ENCODE measurements around the gene MRPS34. TPM values are rescaled to one million over a fixed set of nuclear protein-coding genes. Genes with fewer than 3 reads are reported as not detected.

The MRPS34 gene
- total and polyA plus RNA-seq, 9 of the 15 experiments (the other 6 are each of a cell fraction or from before 2014, with no cell fraction given): 5.2 to 334 (median 92.8) TPM

DNA sequence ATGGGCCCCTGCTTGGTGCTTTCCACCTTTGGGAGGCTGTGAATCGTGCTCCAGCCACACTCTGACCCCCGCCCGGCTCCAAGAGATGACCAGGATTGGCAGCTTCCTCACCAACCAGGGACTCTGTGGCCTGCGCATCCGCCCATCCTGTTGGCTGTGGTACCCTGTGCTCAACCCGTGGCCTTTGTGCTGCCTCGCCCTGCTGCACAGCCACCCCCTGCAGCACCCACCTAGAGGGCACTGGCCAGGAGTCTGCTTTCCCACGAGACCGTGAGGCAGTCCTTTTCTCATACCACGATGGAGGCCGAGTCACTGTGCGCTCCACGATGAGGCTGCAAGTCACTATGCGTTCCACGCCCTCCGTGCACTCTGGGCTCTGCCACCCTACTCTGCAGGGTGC lies 21.0 kb downstream of the MRPS34 start:
- Histone ChIP-seq H2AFZ (ENCODE audit: low read depth, low read length) (no peak overlapping the region), H3K4me3 (no peak overlapping the region), H4K20me1 (replicated peaks; ENCODE audit: control insufficient read depth, insufficient read depth, low read length) (no peaks in the 10 kb centered on the region), H3K9me1 (ENCODE audit: control insufficient read depth, insufficient read depth, low read length) (peaks cover 3% of the 10 kb centered on the region), H3K27me3 (ENCODE audit: control insufficient read depth in 2 of 2, insufficient read depth in 2 of 2, low read length in 2 of 2) (no peaks in the 10 kb centered on the region), H3K9ac (ENCODE audit: insufficient read depth in 1 of 2, low read depth in 2 of 2, low read length in 2 of 2) (no peak overlapping the region; a peak in 1 of 4 replicates), H3K9me3 (replicated peaks; ENCODE audit: control insufficient read depth, insufficient read depth, low read depth, low read length) (no peaks in the 10 kb centered on the region), H3K4me2 (ENCODE audit: insufficient read depth, low read length) (no peak overlapping the region), H3K36me3 (ENCODE audit: control insufficient read depth, insufficient read depth, low read length) (peaks cover 44% of the 10 kb centered on the region; the same call in 2 of the 3 replicates), H3K79me2 (ENCODE audit: control insufficient read depth, insufficient read depth, low read length) (no peaks in the 10 kb centered on the region), H3K4me1 (replicated peaks in 1 of 2; ENCODE audit: control insufficient read depth in 2 of 2, insufficient read depth in 2 of 2, low read length in 2 of 2) (peaks cover 0 to 3% of the 10 kb centered on the region in 2 experiments; a peak in 1 of 5 replicates), H3K27ac (ENCODE audit: extremely low read depth, low read depth, low read length) (no peak overlapping the region)
- in situ Hi-C loops (cut with MboI): no loop called here
- 97% methylated on average over 15 of the region's 16 CpGs for WGBS (ENCODE audit: insufficient coverage, low coverage, missing lambda C conversion rate)
- FAIRE-seq (no peak), DNase-seq (ENCODE audit: extremely low read depth in 1 of 4, low spot score in 3 of 4) (no peak), ATAC-seq (no peak)
- no TSS peak for BruUV-seq (replicated peaks)
- intact Hi-C loops (cut with micrococcal nuclease): no loop called here
- 0 out of 2 replicates have a peak, but pooled peaks have one; percentile 17 for TF ChIP-seq POLR2G (IDR thresholded peaks at IDR 0.05; ENCODE audit: low read depth, low read length)
- no peak for TF ChIP-seq ZNF184 (CRISPR knock-in tag; IDR thresholded peaks at IDR 0.05)
- ChIA-PET POLR2A (no interaction called here), CTCF (ENCODE audit: low intra/inter-chr PET ratio) (no interaction called here)

DNA sequence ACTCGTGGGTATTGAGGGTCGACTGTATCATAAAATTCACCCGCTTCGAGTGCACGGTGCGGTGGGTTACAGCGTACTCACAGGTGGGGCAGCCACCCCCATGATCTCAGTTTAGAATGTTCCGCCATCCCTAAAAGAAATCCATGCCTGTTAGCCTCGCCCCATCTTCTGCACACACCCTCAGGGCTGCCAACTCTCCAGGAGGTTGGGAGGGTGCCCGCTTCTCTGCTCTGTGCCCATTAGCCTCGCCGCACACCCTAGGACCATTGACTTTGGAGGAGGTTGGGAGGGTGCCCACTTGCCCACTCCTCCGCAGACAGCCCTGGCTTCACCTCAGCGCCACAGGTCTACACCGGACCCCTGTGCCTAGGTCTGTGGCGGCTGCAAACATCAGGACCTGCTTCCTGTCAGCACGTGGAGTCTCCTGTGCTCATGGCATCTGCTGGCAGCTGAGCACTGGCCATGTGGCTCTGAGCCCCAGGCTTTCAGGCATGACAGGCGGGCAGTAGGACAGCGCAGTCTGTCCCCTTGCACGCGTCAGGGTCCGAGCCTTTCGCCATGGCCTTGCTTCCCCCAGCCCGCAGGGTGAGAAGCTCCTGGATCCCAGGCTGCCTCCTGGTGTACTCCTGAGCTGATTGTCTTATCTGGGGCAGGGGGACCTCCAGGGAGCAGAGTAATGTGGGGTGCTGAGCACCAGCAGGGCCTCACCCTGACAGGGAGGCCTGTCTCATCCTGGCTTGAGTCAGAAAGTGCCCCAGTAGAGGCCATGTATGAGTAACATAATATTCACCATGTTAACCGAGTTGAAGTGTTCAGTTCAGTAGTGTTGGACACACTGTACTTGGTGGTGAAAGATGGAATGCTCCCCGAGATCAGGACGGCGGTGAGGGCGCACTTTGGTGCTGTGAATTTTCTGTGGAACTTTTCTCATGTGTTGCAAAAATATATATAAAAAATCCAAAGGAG lies 23.5 kb downstream of the MRPS34 start:
- 91% methylated on average over 24 of the region's 29 CpGs for WGBS (ENCODE audit: insufficient coverage, low coverage, missing lambda C conversion rate)
- H4K20me1 ChIP-seq (replicated peaks; ENCODE audit: control insufficient read depth, insufficient read depth, low read length): no peaks in the 10 kb centered on the region
- peaks cover 43% of the 10 kb centered on the region; the same call in 2 of the 3 replicates for H3K36me3 ChIP-seq (ENCODE audit: control insufficient read depth, insufficient read depth, low read length)
- H2AFZ ChIP-seq (ENCODE audit: low read depth, low read length): no peak overlapping the region
- peaks cover 3% of the 10 kb centered on the region for H3K9me1 ChIP-seq (ENCODE audit: control insufficient read depth, insufficient read depth, low read length)
- no peak overlapping the region; the same call in 2 of the 3 replicates for H3K27ac ChIP-seq (ENCODE audit: extremely low read depth, low read depth, low read length)
- ATAC-seq (no peak), FAIRE-seq (no peak), DNase-seq (ENCODE audit: extremely low read depth in 1 of 4, low spot score in 3 of 4) (no peak)
- ChIA-PET POLR2A (interaction anchor here (0.7 kb wide), 1 partner anchor 111 kb away, joined by 3 read pairs; no protein-coding TSS in a partner anchor), CTCF (ENCODE audit: low intra/inter-chr PET ratio) (no interaction called here)
- no peaks in the 10 kb centered on the region for H3K9me3 ChIP-seq (replicated peaks; ENCODE audit: control insufficient read depth, insufficient read depth, low read depth, low read length)
- no peak overlapping the region for H3K4me3 ChIP-seq
- BruUV-seq (replicated peaks): no TSS peak
- no peak overlapping the region for H3K4me2 ChIP-seq (ENCODE audit: insufficient read depth, low read length)
- in situ Hi-C loops (cut with MboI): no loop called here
- H3K4me1 ChIP-seq (replicated peaks in 1 of 2; ENCODE audit: control insufficient read depth in 2 of 2, insufficient read depth in 2 of 2, low read length in 2 of 2): peaks cover 0 to 7% of the 10 kb centered on the region in 2 experiments; a peak in 1 of 5 replicates
- no peaks in the 10 kb centered on the region for H3K79me2 ChIP-seq (ENCODE audit: control insufficient read depth, insufficient read depth, low read length)
- intact Hi-C loops (cut with micrococcal nuclease): no loop called here
- 0 out of 4 replicates have a peak overlapping the region, but pooled peaks of 1 of the 2 experiments have one; percentile 6 for H3K9ac ChIP-seq (ENCODE audit: insufficient read depth in 1 of 2, low read depth in 2 of 2, low read length in 2 of 2)
- H3K27me3 ChIP-seq (ENCODE audit: control insufficient read depth in 2 of 2, insufficient read depth in 2 of 2, low read length in 2 of 2): no peaks in the 10 kb centered on the region
- TF ChIP-seq U2AF1 (optimal IDR thresholded peaks at IDR 0.05; ENCODE audit: low read depth, low read length) (no peak), STAT5A (IDR thresholded peaks at IDR 0.05; ENCODE audit: borderline replicate concordance, low read length) (no peak), RBM22 (IDR thresholded peaks at IDR 0.05; ENCODE audit: low read depth, low read length, poor library complexity, severe bottlenecking) (peak; percentile 46), ZBTB49 (CRISPR knock-in tag; IDR thresholded peaks at IDR 0.05; ENCODE audit: borderline replicate concordance) (no peak), ZNF79 (CRISPR knock-in tag; IDR thresholded peaks at IDR 0.05; ENCODE audit: low read depth) (no peak), NCOA4 (IDR thresholded peaks at IDR 0.05; ENCODE audit: partially characterized antibody) (no peak)
- TF ChIP-seq, protein P1, sequence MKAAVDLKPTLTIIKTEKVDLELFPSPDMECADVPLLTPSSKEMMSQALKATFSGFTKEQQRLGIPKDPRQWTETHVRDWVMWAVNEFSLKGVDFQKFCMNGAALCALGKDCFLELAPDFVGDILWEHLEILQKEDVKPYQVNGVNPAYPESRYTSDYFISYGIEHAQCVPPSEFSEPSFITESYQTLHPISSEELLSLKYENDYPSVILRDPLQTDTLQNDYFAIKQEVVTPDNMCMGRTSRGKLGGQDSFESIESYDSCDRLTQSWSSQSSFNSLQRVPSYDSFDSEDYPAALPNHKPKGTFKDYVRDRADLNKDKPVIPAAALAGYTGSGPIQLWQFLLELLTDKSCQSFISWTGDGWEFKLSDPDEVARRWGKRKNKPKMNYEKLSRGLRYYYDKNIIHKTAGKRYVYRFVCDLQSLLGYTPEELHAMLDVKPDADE (conservative IDR thresholded peaks at IDR 0.05; ENCODE audit: control insufficient read depth, low read depth, low read length): no peak
